Measurements from ENCODE around the gene GEMIN4.
"Not testable (repeated sequence)": the region's sequence is repeated elsewhere in the genome, so short reads cannot be mapped to it uniquely, and the experiment has no call there.

The GEMIN4 gene

GRCh38 chr17:767076-767475, 15.0 kb upstream of the GEMIN4 start:
- Histone ChIP-seq H3K4me2 (ENCODE audit: low read length) (no peak overlapping the region), H3K4me3 (ENCODE audit: low read length) (no peak overlapping the region), H3K4me1 (ENCODE audit: control insufficient read depth, low read length) (no peaks in the 10 kb centered on the region), H3K27ac (ENCODE audit: low read depth, low read length) (no peak overlapping the region), H3K9me2 (replicated peaks; ENCODE audit: control insufficient read depth, low read length) (no peaks in the 10 kb centered on the region), H3K79me2 (ENCODE audit: control insufficient read depth, low read length) (no peaks in the 10 kb centered on the region; the same call in 1 of the 2 replicates), H3K27me3 (ENCODE audit: control insufficient read depth, low read length) (no peaks in the 10 kb centered on the region), H3F3A (ENCODE audit: control insufficient read depth, insufficient read depth) (no peaks in the 10 kb centered on the region), H3K36me3 (ENCODE audit: control insufficient read depth, low read length) (peaks cover 57% of the 10 kb centered on the region), H4K20me1 (ENCODE audit: control insufficient read depth, insufficient read depth, low read depth, low read length) (no peaks in the 10 kb centered on the region), H3K9me3 (ENCODE audit: control insufficient read depth, insufficient read depth, low read length) (no peaks in the 10 kb centered on the region)
- TF ChIP-seq EZH2phosphoT487 (IDR thresholded peaks at IDR 0.05; ENCODE audit: borderline replicate concordance, low read length) (no peak), CTCF (IDR thresholded peaks at IDR 0.05; ENCODE audit: low read depth, low read length, poor library complexity, severe bottlenecking) (no peak)

- no peak for TF ChIP-seq EZH2phosphoT487 (IDR thresholded peaks at IDR 0.05; ENCODE audit: borderline replicate concordance, low read length)
- TF ChIP-seq CTCF (IDR thresholded peaks at IDR 0.05; ENCODE audit: low read depth, low read length, poor library complexity, severe bottlenecking): no peak
These were observed 8.3 kb upstream of the GEMIN4 start for GRCh38 chr17:760371-760770.

GRCh38 chr17:759964-760363, 7.9 kb upstream of the GEMIN4 start:
- no peak overlapping the region for H3K4me3 ChIP-seq (ENCODE audit: low read length)
- no peaks in the 10 kb centered on the region for H3K9me2 ChIP-seq (replicated peaks; ENCODE audit: control insufficient read depth, low read length)
- no peak overlapping the region for H3K27ac ChIP-seq (ENCODE audit: low read depth, low read length)
- H3K79me2 ChIP-seq (ENCODE audit: control insufficient read depth, low read length): no peaks in the 10 kb centered on the region
- H3F3A ChIP-seq (ENCODE audit: control insufficient read depth, insufficient read depth): peaks cover 10% of the 10 kb centered on the region
- no peaks in the 10 kb centered on the region for H3K9me3 ChIP-seq (ENCODE audit: control insufficient read depth, insufficient read depth, low read length)
- TF ChIP-seq CTCF (IDR thresholded peaks at IDR 0.05; ENCODE audit: low read depth, low read length, poor library complexity, severe bottlenecking) (no peak), EZH2phosphoT487 (IDR thresholded peaks at IDR 0.05; ENCODE audit: borderline replicate concordance, low read length) (no peak)
- H4K20me1 ChIP-seq (ENCODE audit: control insufficient read depth, insufficient read depth, low read depth, low read length): no peaks in the 10 kb centered on the region
- H3K4me1 ChIP-seq (ENCODE audit: control insufficient read depth, low read length): peaks cover 3% of the 10 kb centered on the region; the same call in 1 of the 2 replicates
- H3K27me3 ChIP-seq (ENCODE audit: control insufficient read depth, low read length): no peaks in the 10 kb centered on the region
- no peak overlapping the region for H3K4me2 ChIP-seq (ENCODE audit: low read length)
- peaks cover 57% of the 10 kb centered on the region for H3K36me3 ChIP-seq (ENCODE audit: control insufficient read depth, low read length)

More at GRCh38 chr17:760371-760770, 8.3 kb upstream of the GEMIN4 start:
- Histone ChIP-seq H3F3A (ENCODE audit: control insufficient read depth, insufficient read depth) (0 out of 2 replicates have a peak, but pooled peaks cover 8% of the 10 kb centered on the region), H3K4me2 (ENCODE audit: low read length) (no peak overlapping the region), H3K27me3 (ENCODE audit: control insufficient read depth, low read length) (no peaks in the 10 kb centered on the region), H3K9me3 (ENCODE audit: control insufficient read depth, insufficient read depth, low read length) (no peaks in the 10 kb centered on the region), H3K9me2 (replicated peaks; ENCODE audit: control insufficient read depth, low read length) (no peaks in the 10 kb centered on the region), H3K4me1 (ENCODE audit: control insufficient read depth, low read length) (no peaks in the 10 kb centered on the region), H3K27ac (ENCODE audit: low read depth, low read length) (no peak overlapping the region), H3K36me3 (ENCODE audit: control insufficient read depth, low read length) (peaks cover 61% of the 10 kb centered on the region), H3K4me3 (ENCODE audit: low read length) (no peak overlapping the region), H3K79me2 (ENCODE audit: control insufficient read depth, low read length) (no peaks in the 10 kb centered on the region), H4K20me1 (ENCODE audit: control insufficient read depth, insufficient read depth, low read depth, low read length) (no peaks in the 10 kb centered on the region)

GRCh38 chr17:756010-756567, 4.0 kb upstream of the GEMIN4 start:
- not testable (repeated sequence) for H3K9me2 ChIP-seq (replicated peaks; ENCODE audit: control insufficient read depth, low read length); H3K27me3 ChIP-seq (ENCODE audit: control insufficient read depth, low read length); H3K9me3 ChIP-seq (ENCODE audit: control insufficient read depth, insufficient read depth, low read length); H3K79me2 ChIP-seq (ENCODE audit: control insufficient read depth, low read length); H3K27ac ChIP-seq (ENCODE audit: low read depth, low read length); H3K4me3 ChIP-seq (ENCODE audit: low read length); H4K20me1 ChIP-seq (ENCODE audit: control insufficient read depth, insufficient read depth, low read depth, low read length); H3K4me2 ChIP-seq (ENCODE audit: low read length)
- Histone ChIP-seq H3F3A (ENCODE audit: control insufficient read depth, insufficient read depth) (peaks cover 25% of the 10 kb centered on the region), H3K36me3 (ENCODE audit: control insufficient read depth, low read length) (peaks cover 44% of the 10 kb centered on the region), H3K4me1 (ENCODE audit: control insufficient read depth, low read length) (peaks cover 12% of the 10 kb centered on the region)

GRCh38 chr17:755319-755961, 3.4 kb upstream of the GEMIN4 start:
- not testable (repeated sequence) for H3K27me3 ChIP-seq (ENCODE audit: control insufficient read depth, low read length); H3K9me2 ChIP-seq (replicated peaks; ENCODE audit: control insufficient read depth, low read length); H3K9me3 ChIP-seq (ENCODE audit: control insufficient read depth, insufficient read depth, low read length); H4K20me1 ChIP-seq (ENCODE audit: control insufficient read depth, insufficient read depth, low read depth, low read length); H3K4me3 ChIP-seq (ENCODE audit: low read length); H3K27ac ChIP-seq (ENCODE audit: low read depth, low read length); H3K4me2 ChIP-seq (ENCODE audit: low read length)
- Histone ChIP-seq H3K79me2 (ENCODE audit: control insufficient read depth, low read length) (peaks cover 16% of the 10 kb centered on the region), H3F3A (ENCODE audit: control insufficient read depth, insufficient read depth) (peaks cover 25% of the 10 kb centered on the region), H3K4me1 (ENCODE audit: control insufficient read depth, low read length) (peaks cover 18% of the 10 kb centered on the region), H3K36me3 (ENCODE audit: control insufficient read depth, low read length) (peaks cover 45% of the 10 kb centered on the region)

All from DOHH2 (cell line).